ENCODE results near the gene WDR75. TPM values are rescaled to one million over a fixed set of nuclear protein-coding genes. Genes with fewer than 3 reads are reported as not detected.

Gene WDR75
- total RNA-seq, 5 donors from 2014 or later (not counting 1 experiment from before 2014, with no cell fraction given), result 44.4 to 61.7 (median 49.7) TPM

- WGBS (ENCODE audit: insufficient coverage), result no CpG with 5 or more reads among the region's 4 CpGs
- Histone ChIP-seq H3K36me3 (ENCODE audit: control insufficient read depth in 2 of 2, extremely low read depth in 1 of 2, insufficient read depth in 1 of 2, low read length in 1 of 2) (no peaks in the 10 kb centered on the region), H3K9me3 (no peaks in the 10 kb centered on the region), H3K4me1 (ENCODE audit: control insufficient read depth in 1 of 2, extremely low read depth in 1 of 2, insufficient read depth in 2 of 2, low read length in 2 of 2) (no peaks in the 10 kb centered on the region), H3K4me3 (ENCODE audit: control insufficient read depth in 1 of 2, extremely low read depth in 1 of 2, low read length in 1 of 2) (no peak overlapping the region), H3K27ac (ENCODE audit: low read length) (no peak overlapping the region), H3K27me3 (replicated peaks in 1 of 2; ENCODE audit: control insufficient read depth in 2 of 2, extremely low read depth in 1 of 2, insufficient read depth in 2 of 2, low read length in 1 of 2) (no peaks in the 10 kb centered on the region)
- ATAC-seq (replicated peaks in 1 of 4) (no peak), DNase-seq (no peak)
- ChIA-PET POLR2A (no interaction called here), CTCF (interaction anchor here in 1 of 2 donors (1.0 kb wide), 1 partner anchor 15 kb away, joined by 3 read pairs; no protein-coding TSS in a partner anchor)
- H3K36me3 Mint-ChIP-seq, result no peaks in the 10 kb centered on the region
- no peak overlapping the region for H3K4me3 Mint-ChIP-seq
- H3K9me3 Mint-ChIP-seq, result no peaks in the 10 kb centered on the region
- no peak overlapping the region for H3K27ac Mint-ChIP-seq
- H3K4me1 Mint-ChIP-seq, result no peaks in the 10 kb centered on the region
- H3K27me3 Mint-ChIP-seq, result peaks cover 13 to 19% of the 10 kb centered on the region in 2 donors
Measured at GRCh38 chr2:189492451-189492850, 51.2 kb downstream of the WDR75 start.

- Mint-ChIP-seq H3K27ac (no peak overlapping the region), H3K36me3 (no peaks in the 10 kb centered on the region), H3K4me1 (no peaks in the 10 kb centered on the region), H3K27me3 (peaks cover 0 to 10% of the 10 kb centered on the region in 2 donors), H3K4me3 (no peak overlapping the region), H3K9me3 (no peaks in the 10 kb centered on the region)
- ChIA-PET POLR2A (no interaction called here), CTCF (no interaction called here)
- H3K36me3 ChIP-seq (ENCODE audit: control insufficient read depth in 2 of 2, extremely low read depth in 1 of 2, insufficient read depth in 1 of 2, low read length in 1 of 2), result no peaks in the 10 kb centered on the region
- no CpG with 5 or more reads among the region's 5 CpGs for WGBS (ENCODE audit: insufficient coverage)
- DNase-seq, result no peak
- H3K4me3 ChIP-seq (ENCODE audit: control insufficient read depth in 1 of 2, extremely low read depth in 1 of 2, low read length in 1 of 2), result no peak overlapping the region
- H3K27me3 ChIP-seq (replicated peaks in 1 of 2; ENCODE audit: control insufficient read depth in 2 of 2, extremely low read depth in 1 of 2, insufficient read depth in 2 of 2, low read length in 1 of 2), result no peaks in the 10 kb centered on the region
- no peaks in the 10 kb centered on the region for H3K4me1 ChIP-seq (ENCODE audit: control insufficient read depth in 1 of 2, extremely low read depth in 1 of 2, insufficient read depth in 2 of 2, low read length in 2 of 2)
- no peaks in the 10 kb centered on the region for H3K9me3 ChIP-seq
- no peak overlapping the region for H3K27ac ChIP-seq (ENCODE audit: low read length)
- ATAC-seq (replicated peaks in 1 of 4), result no peak
Measured at GRCh38 chr2:189498205-189498604, 56.9 kb downstream of the WDR75 start.

GRCh38 chr2:189499137-189499536, 57.9 kb downstream of the WDR75 start:
- Mint-ChIP-seq H3K27ac (no peak overlapping the region), H3K4me1 (no peaks in the 10 kb centered on the region), H3K4me3 (no peak overlapping the region), H3K9me3 (no peaks in the 10 kb centered on the region), H3K27me3 (peaks cover 0 to 4% of the 10 kb centered on the region in 2 donors), H3K36me3 (no peaks in the 10 kb centered on the region)
- no peaks in the 10 kb centered on the region for H3K9me3 ChIP-seq
- ChIA-PET CTCF (no interaction called here), POLR2A (no interaction called here)
- H3K4me1 ChIP-seq (ENCODE audit: control insufficient read depth in 1 of 2, extremely low read depth in 1 of 2, insufficient read depth in 2 of 2, low read length in 2 of 2), result no peaks in the 10 kb centered on the region
- no peaks in the 10 kb centered on the region for H3K27me3 ChIP-seq (replicated peaks in 1 of 2; ENCODE audit: control insufficient read depth in 2 of 2, extremely low read depth in 1 of 2, insufficient read depth in 2 of 2, low read length in 1 of 2)
- no peak for ATAC-seq (replicated peaks in 1 of 4)
- no CpG with 5 or more reads among the region's 1 CpG for WGBS (ENCODE audit: insufficient coverage)
- H3K27ac ChIP-seq (ENCODE audit: low read length), result no peak overlapping the region
- DNase-seq, result no peak
- no peaks in the 10 kb centered on the region for H3K36me3 ChIP-seq (ENCODE audit: control insufficient read depth in 2 of 2, extremely low read depth in 1 of 2, insufficient read depth in 1 of 2, low read length in 1 of 2)
- H3K4me3 ChIP-seq (ENCODE audit: control insufficient read depth in 1 of 2, extremely low read depth in 1 of 2, low read length in 1 of 2), result no peak overlapping the region

GRCh38 chr2:189500456-189501160, 59.3 kb downstream of the WDR75 start:
- ATAC-seq (replicated peaks in 1 of 4), result no peak
- H3K9me3 Mint-ChIP-seq, result no peaks in the 10 kb centered on the region

GRCh38 chr2:189501487-189501886, 60.2 kb downstream of the WDR75 start:
- H3K27me3 Mint-ChIP-seq, result no peaks in the 10 kb centered on the region
- no peaks in the 10 kb centered on the region for H3K36me3 Mint-ChIP-seq
- H3K9me3 Mint-ChIP-seq, result no peaks in the 10 kb centered on the region
- no peaks in the 10 kb centered on the region for H3K36me3 ChIP-seq (ENCODE audit: control insufficient read depth in 2 of 2, extremely low read depth in 1 of 2, insufficient read depth in 1 of 2, low read length in 1 of 2)
- no peak overlapping the region for H3K27ac Mint-ChIP-seq
- H3K9me3 ChIP-seq, result no peaks in the 10 kb centered on the region
- ChIA-PET POLR2A (no interaction called here), CTCF (no interaction called here)
- no peak overlapping the region for H3K27ac ChIP-seq (ENCODE audit: low read length)
- H3K4me1 ChIP-seq (ENCODE audit: control insufficient read depth in 1 of 2, extremely low read depth in 1 of 2, insufficient read depth in 2 of 2, low read length in 2 of 2), result peaks cover 3 to 5% of the 10 kb centered on the region in 2 experiments
- no peak for ATAC-seq (replicated peaks in 1 of 4)
- H3K27me3 ChIP-seq (replicated peaks in 1 of 2; ENCODE audit: control insufficient read depth in 2 of 2, extremely low read depth in 1 of 2, insufficient read depth in 2 of 2, low read length in 1 of 2), result no peaks in the 10 kb centered on the region
- no peak for DNase-seq
- no peak overlapping the region for H3K4me3 ChIP-seq (ENCODE audit: control insufficient read depth in 1 of 2, extremely low read depth in 1 of 2, low read length in 1 of 2)
- H3K4me3 Mint-ChIP-seq, result no peak overlapping the region
- H3K4me1 Mint-ChIP-seq, result peaks cover 11 to 17% (median 12%) of the 10 kb centered on the region in 3 donors
- WGBS (ENCODE audit: insufficient coverage), result no CpG with 5 or more reads among the region's 2 CpGs

More at GRCh38 chr2:189500456-189501160, 59.3 kb downstream of the WDR75 start:
- no peaks in the 10 kb centered on the region for H3K27me3 ChIP-seq (replicated peaks in 1 of 2; ENCODE audit: control insufficient read depth in 2 of 2, extremely low read depth in 1 of 2, insufficient read depth in 2 of 2, low read length in 1 of 2)
- peaks cover 3 to 5% of the 10 kb centered on the region in 2 experiments for H3K4me1 ChIP-seq (ENCODE audit: control insufficient read depth in 1 of 2, extremely low read depth in 1 of 2, insufficient read depth in 2 of 2, low read length in 2 of 2)
- CTCF ChIA-PET, result interaction anchor here in 1 of 2 donors (0.6 kb wide), 2 partner anchors 16 to 844 kb away, joined by 3 to 4 read pairs; no protein-coding TSS in a partner anchor
- Mint-ChIP-seq H3K36me3 (no peaks in the 10 kb centered on the region), H3K4me1 (peaks cover 7 to 12% (median 8%) of the 10 kb centered on the region in 3 donors), H3K4me3 (no peak overlapping the region), H3K27ac (no peak overlapping the region), H3K27me3 (peaks cover 0 to 2% of the 10 kb centered on the region in 2 donors)
- no CpG with 5 or more reads among the region's 6 CpGs for WGBS (ENCODE audit: insufficient coverage)
- DNase-seq, result no peak
- POLR2A ChIA-PET, result no interaction called here
- H3K36me3 ChIP-seq (ENCODE audit: control insufficient read depth in 2 of 2, extremely low read depth in 1 of 2, insufficient read depth in 1 of 2, low read length in 1 of 2), result no peaks in the 10 kb centered on the region
- H3K27ac ChIP-seq (ENCODE audit: low read length), result no peak overlapping the region
- no peaks in the 10 kb centered on the region for H3K9me3 ChIP-seq
- H3K4me3 ChIP-seq (ENCODE audit: control insufficient read depth in 1 of 2, extremely low read depth in 1 of 2, low read length in 1 of 2), result no peak overlapping the region

- Mint-ChIP-seq H3K27me3 (no peaks in the 10 kb centered on the region), H3K4me3 (no peak overlapping the region), H3K27ac (no peak overlapping the region), H3K9me3 (no peaks in the 10 kb centered on the region), H3K36me3 (no peaks in the 10 kb centered on the region), H3K4me1 (peaks cover 11 to 17% (median 13%) of the 10 kb centered on the region in 3 donors)
- no peaks in the 10 kb centered on the region for H3K36me3 ChIP-seq (ENCODE audit: control insufficient read depth in 2 of 2, extremely low read depth in 1 of 2, insufficient read depth in 1 of 2, low read length in 1 of 2)
- peaks cover 3 to 5% of the 10 kb centered on the region in 2 experiments for H3K4me1 ChIP-seq (ENCODE audit: control insufficient read depth in 1 of 2, extremely low read depth in 1 of 2, insufficient read depth in 2 of 2, low read length in 2 of 2)
- POLR2A ChIA-PET, result no interaction called here
- no peaks in the 10 kb centered on the region for H3K9me3 ChIP-seq
- H3K27me3 ChIP-seq (replicated peaks in 1 of 2; ENCODE audit: control insufficient read depth in 2 of 2, extremely low read depth in 1 of 2, insufficient read depth in 2 of 2, low read length in 1 of 2), result no peaks in the 10 kb centered on the region
- CTCF ChIA-PET, result no interaction called here
- no peak overlapping the region for H3K4me3 ChIP-seq (ENCODE audit: control insufficient read depth in 1 of 2, extremely low read depth in 1 of 2, low read length in 1 of 2)
- DNase-seq (no peak), ATAC-seq (replicated peaks in 1 of 4) (no peak)
- WGBS (ENCODE audit: insufficient coverage), result no CpG with 5 or more reads among the region's 2 CpGs
- no peak overlapping the region for H3K27ac ChIP-seq (ENCODE audit: low read length)
Measured at GRCh38 chr2:189502714-189503113, 61.4 kb downstream of the WDR75 start.

Data from T-cell (primary cell).